GM12878 (cell line): ENCODE data around the gene HELZ.

Experiments
- EP300 ChIP-seq, 2 experiments: fragments of 150-350 bp in 1 of 2; IDR thresholded peaks; 2 replicates each; pipeline ENCODE4 v1.6.1; 2011 to 2012; ENCODE audit warnings: low read depth in 2 of 2, low read length in 2 of 2, borderline replicate concordance in 1 of 2, improper control_type of control experiment in 1 of 2, inconsistent platforms in 1 of 2; ENCODE audit not compliant: control insufficient read depth in 1 of 2
- EZH2 ChIP-seq: IDR thresholded peaks from 2 replicates; pipeline ENCODE4 v1.6.1; 2012; ENCODE audit warnings: low read depth, mild to moderate bottlenecking, control low read depth, inconsistent platforms, low read length, borderline replicate concordance; ENCODE audit not compliant: control insufficient read depth
- POLR2A ChIP-seq: IDR thresholded peaks from 2 replicates; pipeline ENCODE4 v1.6.1; 2011; ENCODE audit warnings: low read depth, mild to moderate bottlenecking, low read length
- POLR2AphosphoS2 ChIP-seq: IDR thresholded peaks from 2 replicates; pipeline ENCODE4 v1.6.1; 2011; ENCODE audit warnings: low read depth, mild to moderate bottlenecking, low read length, improper control_type of control experiment, moderate library complexity
- POLR2AphosphoS5 ChIP-seq: IDR thresholded peaks from 2 replicates; pipeline ENCODE4 v1.6.1; 2011; ENCODE audit warnings: mild to moderate bottlenecking, low read length, inconsistent platforms
- SMC3 ChIP-seq: IDR thresholded peaks from 2 replicates; pipeline ENCODE4 v1.6.1; 2011; ENCODE audit warnings: low read length, improper control_type of control experiment, borderline replicate concordance
- USF2 ChIP-seq: IDR thresholded peaks from 2 replicates; pipeline ENCODE4 v1.6.1; 2011; ENCODE audit warnings: low read depth, low read length, improper control_type of control experiment, borderline replicate concordance
- YY1 ChIP-seq: IDR thresholded peaks from 2 replicates; pipeline ENCODE4 v1.6.1; 2011; ENCODE audit warnings: low read depth, mild to moderate bottlenecking, low read length
- TF ChIP-seq, protein P1 (sequence below): fragments of 450-650 bp; formaldehyde crosslinking; IDR thresholded peaks from 2 replicates; pipeline ENCODE4 v1.4.0; 2020; ENCODE audit warnings: mild to moderate bottlenecking, moderate library complexity
- TF ChIP-seq, protein P2 (sequence below): fragments of 450-650 bp; IDR thresholded peaks from 2 replicates; pipeline ENCODE4 v1.6.1; 2016; ENCODE audit warnings: mild to moderate bottlenecking, moderate library complexity, borderline replicate concordance
- TF ChIP-seq, protein P3 (sequence below), 3 experiments: IDR thresholded peaks in 2 of 3; conservative IDR thresholded peaks in 1 of 3; 2 replicates each; pipeline ENCODE4 v1.5.1; 2011; ENCODE audit warnings: low read depth in 3 of 3, low read length in 3 of 3, mild to moderate bottlenecking in 3 of 3, control low read depth in 2 of 3, moderate library complexity in 2 of 3, inconsistent platforms in 1 of 3, mixed read lengths in 1 of 3; ENCODE audit not compliant: control insufficient read depth in 2 of 3, insufficient read depth in 1 of 3; ENCODE audit errors: extremely low read depth in 1 of 3

DNA sequence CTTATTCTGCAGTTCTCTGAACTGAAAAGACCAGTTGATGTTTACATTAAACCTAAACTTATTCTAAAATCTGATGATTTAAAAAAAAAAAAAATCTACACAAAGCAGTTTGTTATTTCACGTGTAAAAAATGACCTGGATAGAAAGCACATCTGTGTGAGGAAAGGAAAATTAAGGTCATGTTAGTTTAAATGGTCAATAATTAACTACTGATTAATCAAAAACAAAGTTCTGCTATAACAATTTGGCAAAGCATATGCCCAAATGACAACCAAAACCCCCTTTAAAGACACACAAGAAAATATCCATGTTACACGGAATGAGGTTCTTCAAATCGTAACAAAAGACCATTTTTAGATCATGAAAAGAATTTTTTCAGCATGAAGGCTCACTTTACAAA is 170.2 kb downstream of the HELZ start:
- TF ChIP-seq YY1 (no peak), EP300 (IDR thresholded peaks at IDR 0.05; ENCODE audit: borderline replicate concordance in 1 of 2, control insufficient read depth in 1 of 2, low read depth in 2 of 2, low read length in 2 of 2) (no peak), USF2 (no peak), POLR2AphosphoS2 (no peak), POLR2A (no peak), SMC3 (no peak), EZH2 (no peak), POLR2AphosphoS5 (no peak)
- TF ChIP-seq, protein P1, sequence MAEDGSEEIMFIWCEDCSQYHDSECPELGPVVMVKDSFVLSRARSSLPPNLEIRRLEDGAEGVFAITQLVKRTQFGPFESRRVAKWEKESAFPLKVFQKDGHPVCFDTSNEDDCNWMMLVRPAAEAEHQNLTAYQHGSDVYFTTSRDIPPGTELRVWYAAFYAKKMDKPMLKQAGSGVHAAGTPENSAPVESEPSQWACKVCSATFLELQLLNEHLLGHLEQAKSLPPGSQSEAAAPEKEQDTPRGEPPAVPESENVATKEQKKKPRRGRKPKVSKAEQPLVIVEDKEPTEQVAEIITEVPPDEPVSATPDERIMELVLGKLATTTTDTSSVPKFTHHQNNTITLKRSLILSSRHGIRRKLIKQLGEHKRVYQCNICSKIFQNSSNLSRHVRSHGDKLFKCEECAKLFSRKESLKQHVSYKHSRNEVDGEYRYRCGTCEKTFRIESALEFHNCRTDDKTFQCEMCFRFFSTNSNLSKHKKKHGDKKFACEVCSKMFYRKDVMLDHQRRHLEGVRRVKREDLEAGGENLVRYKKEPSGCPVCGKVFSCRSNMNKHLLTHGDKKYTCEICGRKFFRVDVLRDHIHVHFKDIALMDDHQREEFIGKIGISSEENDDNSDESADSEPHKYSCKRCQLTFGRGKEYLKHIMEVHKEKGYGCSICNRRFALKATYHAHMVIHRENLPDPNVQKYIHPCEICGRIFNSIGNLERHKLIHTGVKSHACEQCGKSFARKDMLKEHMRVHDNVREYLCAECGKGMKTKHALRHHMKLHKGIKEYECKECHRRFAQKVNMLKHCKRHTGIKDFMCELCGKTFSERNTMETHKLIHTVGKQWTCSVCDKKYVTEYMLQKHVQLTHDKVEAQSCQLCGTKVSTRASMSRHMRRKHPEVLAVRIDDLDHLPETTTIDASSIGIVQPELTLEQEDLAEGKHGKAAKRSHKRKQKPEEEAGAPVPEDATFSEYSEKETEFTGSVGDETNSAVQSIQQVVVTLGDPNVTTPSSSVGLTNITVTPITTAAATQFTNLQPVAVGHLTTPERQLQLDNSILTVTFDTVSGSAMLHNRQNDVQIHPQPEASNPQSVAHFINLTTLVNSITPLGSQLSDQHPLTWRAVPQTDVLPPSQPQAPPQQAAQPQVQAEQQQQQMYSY, result no peak
- TF ChIP-seq, protein P2, sequence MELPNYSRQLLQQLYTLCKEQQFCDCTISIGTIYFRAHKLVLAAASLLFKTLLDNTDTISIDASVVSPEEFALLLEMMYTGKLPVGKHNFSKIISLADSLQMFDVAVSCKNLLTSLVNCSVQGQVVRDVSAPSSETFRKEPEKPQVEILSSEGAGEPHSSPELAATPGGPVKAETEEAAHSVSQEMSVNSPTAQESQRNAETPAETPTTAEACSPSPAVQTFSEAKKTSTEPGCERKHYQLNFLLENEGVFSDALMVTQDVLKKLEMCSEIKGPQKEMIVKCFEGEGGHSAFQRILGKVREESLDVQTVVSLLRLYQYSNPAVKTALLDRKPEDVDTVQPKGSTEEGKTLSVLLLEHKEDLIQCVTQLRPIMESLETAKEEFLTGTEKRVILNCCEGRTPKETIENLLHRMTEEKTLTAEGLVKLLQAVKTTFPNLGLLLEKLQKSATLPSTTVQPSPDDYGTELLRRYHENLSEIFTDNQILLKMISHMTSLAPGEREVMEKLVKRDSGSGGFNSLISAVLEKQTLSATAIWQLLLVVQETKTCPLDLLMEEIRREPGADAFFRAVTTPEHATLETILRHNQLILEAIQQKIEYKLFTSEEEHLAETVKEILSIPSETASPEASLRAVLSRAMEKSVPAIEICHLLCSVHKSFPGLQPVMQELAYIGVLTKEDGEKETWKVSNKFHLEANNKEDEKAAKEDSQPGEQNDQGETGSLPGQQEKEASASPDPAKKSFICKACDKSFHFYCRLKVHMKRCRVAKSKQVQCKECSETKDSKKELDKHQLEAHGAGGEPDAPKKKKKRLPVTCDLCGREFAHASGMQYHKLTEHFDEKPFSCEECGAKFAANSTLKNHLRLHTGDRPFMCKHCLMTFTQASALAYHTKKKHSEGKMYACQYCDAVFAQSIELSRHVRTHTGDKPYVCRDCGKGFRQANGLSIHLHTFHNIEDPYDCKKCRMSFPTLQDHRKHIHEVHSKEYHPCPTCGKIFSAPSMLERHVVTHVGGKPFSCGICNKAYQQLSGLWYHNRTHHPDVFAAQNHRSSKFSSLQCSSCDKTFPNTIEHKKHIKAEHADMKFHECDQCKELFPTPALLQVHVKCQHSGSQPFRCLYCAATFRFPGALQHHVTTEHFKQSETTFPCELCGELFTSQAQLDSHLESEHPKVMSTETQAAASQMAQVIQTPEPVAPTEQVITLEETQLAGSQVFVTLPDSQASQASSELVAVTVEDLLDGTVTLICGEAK, result no peak
- TF ChIP-seq, protein P3, sequence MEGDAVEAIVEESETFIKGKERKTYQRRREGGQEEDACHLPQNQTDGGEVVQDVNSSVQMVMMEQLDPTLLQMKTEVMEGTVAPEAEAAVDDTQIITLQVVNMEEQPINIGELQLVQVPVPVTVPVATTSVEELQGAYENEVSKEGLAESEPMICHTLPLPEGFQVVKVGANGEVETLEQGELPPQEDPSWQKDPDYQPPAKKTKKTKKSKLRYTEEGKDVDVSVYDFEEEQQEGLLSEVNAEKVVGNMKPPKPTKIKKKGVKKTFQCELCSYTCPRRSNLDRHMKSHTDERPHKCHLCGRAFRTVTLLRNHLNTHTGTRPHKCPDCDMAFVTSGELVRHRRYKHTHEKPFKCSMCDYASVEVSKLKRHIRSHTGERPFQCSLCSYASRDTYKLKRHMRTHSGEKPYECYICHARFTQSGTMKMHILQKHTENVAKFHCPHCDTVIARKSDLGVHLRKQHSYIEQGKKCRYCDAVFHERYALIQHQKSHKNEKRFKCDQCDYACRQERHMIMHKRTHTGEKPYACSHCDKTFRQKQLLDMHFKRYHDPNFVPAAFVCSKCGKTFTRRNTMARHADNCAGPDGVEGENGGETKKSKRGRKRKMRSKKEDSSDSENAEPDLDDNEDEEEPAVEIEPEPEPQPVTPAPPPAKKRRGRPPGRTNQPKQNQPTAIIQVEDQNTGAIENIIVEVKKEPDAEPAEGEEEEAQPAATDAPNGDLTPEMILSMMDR (IDR thresholded peaks at IDR 0.05 in 2 of 3, conservative IDR thresholded peaks at IDR 0.05 in 1 of 3; ENCODE audit: control insufficient read depth in 2 of 3, extremely low read depth in 1 of 3, insufficient read depth in 1 of 3, low read depth in 3 of 3, low read length in 3 of 3), result no peak
